ENCODE data around the gene PCBP3.

GRCh38 chr21:45843426-45843825 is 199.9 kb downstream of the PCBP3 start:
- TF ChIP-seq EP300 (IDR thresholded peaks at IDR 0.05; ENCODE audit: borderline replicate concordance in 1 of 2, control insufficient read depth in 1 of 2, low read depth in 2 of 2, low read length in 2 of 2) (no peak), POLR2A (IDR thresholded peaks at IDR 0.05; ENCODE audit: low read depth, low read length) (no peak), RBBP5 (conservative IDR thresholded peaks at IDR 0.05) (no peak), FOS (IDR thresholded peaks at IDR 0.05; ENCODE audit: borderline replicate concordance, extremely low read depth, insufficient read length) (no peak), CTCF (IDR thresholded peaks at IDR 0.05 in 2 of 3, conservative IDR thresholded peaks at IDR 0.05 in 1 of 3; ENCODE audit: control insufficient read depth in 2 of 3, extremely low read depth in 1 of 3, insufficient read depth in 1 of 3, low read depth in 3 of 3, low read length in 3 of 3) (no peak), SIN3A (IDR thresholded peaks at IDR 0.05; ENCODE audit: low read depth, low read length) (no peak), EZH2 (IDR thresholded peaks at IDR 0.05; ENCODE audit: borderline replicate concordance, control insufficient read depth, low read depth, low read length) (no peak), TAF1 (IDR thresholded peaks at IDR 0.05; ENCODE audit: borderline replicate concordance, low read depth, low read length) (no peak)
- TF ChIP-seq, protein P1, sequence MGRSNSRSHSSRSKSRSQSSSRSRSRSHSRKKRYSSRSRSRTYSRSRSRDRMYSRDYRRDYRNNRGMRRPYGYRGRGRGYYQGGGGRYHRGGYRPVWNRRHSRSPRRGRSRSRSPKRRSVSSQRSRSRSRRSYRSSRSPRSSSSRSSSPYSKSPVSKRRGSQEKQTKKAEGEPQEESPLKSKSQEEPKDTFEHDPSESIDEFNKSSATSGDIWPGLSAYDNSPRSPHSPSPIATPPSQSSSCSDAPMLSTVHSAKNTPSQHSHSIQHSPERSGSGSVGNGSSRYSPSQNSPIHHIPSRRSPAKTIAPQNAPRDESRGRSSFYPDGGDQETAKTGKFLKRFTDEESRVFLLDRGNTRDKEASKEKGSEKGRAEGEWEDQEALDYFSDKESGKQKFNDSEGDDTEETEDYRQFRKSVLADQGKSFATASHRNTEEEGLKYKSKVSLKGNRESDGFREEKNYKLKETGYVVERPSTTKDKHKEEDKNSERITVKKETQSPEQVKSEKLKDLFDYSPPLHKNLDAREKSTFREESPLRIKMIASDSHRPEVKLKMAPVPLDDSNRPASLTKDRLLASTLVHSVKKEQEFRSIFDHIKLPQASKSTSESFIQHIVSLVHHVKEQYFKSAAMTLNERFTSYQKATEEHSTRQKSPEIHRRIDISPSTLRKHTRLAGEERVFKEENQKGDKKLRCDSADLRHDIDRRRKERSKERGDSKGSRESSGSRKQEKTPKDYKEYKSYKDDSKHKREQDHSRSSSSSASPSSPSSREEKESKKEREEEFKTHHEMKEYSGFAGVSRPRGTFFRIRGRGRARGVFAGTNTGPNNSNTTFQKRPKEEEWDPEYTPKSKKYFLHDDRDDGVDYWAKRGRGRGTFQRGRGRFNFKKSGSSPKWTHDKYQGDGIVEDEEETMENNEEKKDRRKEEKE (IDR thresholded peaks at IDR 0.05), result no peak
- TF ChIP-seq, protein P2, sequence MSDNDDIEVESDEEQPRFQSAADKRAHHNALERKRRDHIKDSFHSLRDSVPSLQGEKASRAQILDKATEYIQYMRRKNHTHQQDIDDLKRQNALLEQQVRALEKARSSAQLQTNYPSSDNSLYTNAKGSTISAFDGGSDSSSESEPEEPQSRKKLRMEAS (IDR thresholded peaks at IDR 0.05; ENCODE audit: low read depth, low read length), result no peak

Data from GM12878 (cell line).